AG04450 (cell line): Measurements from ENCODE around the gene FAM110D. TPM values are rescaled to one million over a fixed set of nuclear protein-coding genes. Genes with fewer than 3 reads are reported as not detected.

Experiments used
- CTCF ChIA-PET: fragments of 300-600, 350-600 bp; formaldehyde crosslinking; extraction: SDS; loops from one replicate; lab custom pipeline; 2022; ENCODE audit warnings: antibody characterized with exemption, inconsistent platforms; lab: Charles Lee
- POLR2A ChIA-PET: fragments of 350-600 bp; formaldehyde crosslinking; extraction: SDS; loops from one replicate; lab custom pipeline; 2021; ENCODE audit warnings: antibody characterized with exemption, inconsistent platforms; lab: Yijun Ruan, JAX
- DNase-seq: peaks from one replicate; pipeline ENCODE4 v3.0.0-alpha.2; 2011; ENCODE audit warnings: low read depth, low spot score
- H3K27ac ChIP-seq: one replicate; pipeline ENCODE4 v1.5.1; 2012; ENCODE audit warnings: low read depth, low read length, control low read depth
- H3K27me3 ChIP-seq: one replicate; pipeline ENCODE4 v1.6.0; 2012; ENCODE audit warnings: low read length; ENCODE audit not compliant: control insufficient read depth, insufficient read depth
- H3K4me3 ChIP-seq: 2 replicates; pipeline ENCODE4 v1.5.1; 2011; ENCODE audit warnings: mild to moderate bottlenecking, low read depth, low read length, control low read depth
- H3K9me3 ChIP-seq: 2 replicates; pipeline ENCODE4 v1.5.1; 2012; ENCODE audit warnings: low read length; ENCODE audit not compliant: control insufficient read depth, insufficient read depth
- CTCF ChIP-seq: IDR thresholded peaks from 2 replicates; pipeline ENCODE4 v1.5.1; 2011; ENCODE audit warnings: low read depth, low read length, control low read depth, inconsistent platforms
- polyA plus RNA-seq: library from polyadenylated mRNA; depleted of rRNA; stranded (reverse); fragments of >200 nt; gene quantifications from 2 replicates; pipeline ENCODE4 v1.2.3, GENCODE V29; 2011

Gene FAM110D
- polyA plus RNA-seq, 1 experiment, result not detected

- Histone ChIP-seq H3K4me3 (no peak overlapping the region), H3K9me3 (no peaks in the 10 kb centered on the region), H3K27ac (no peak overlapping the region), H3K27me3 (peaks cover 42% of the 10 kb centered on the region)
- ChIA-PET POLR2A (interaction anchor here (0.7 kb wide), 1 partner anchor 154 kb away, joined by 3 read pairs; no protein-coding TSS in a partner anchor), CTCF (interaction anchor here (1.0 to 5.1 kb wide), 5 partner anchors 10 to 119 kb away, joined by 3 to 32 read pairs (median 7); partner anchors contain the start of gene ZNF593)
- TF ChIP-seq CTCF, result no peak
- DNase-seq, result no peak
These were observed 3.3 kb upstream of the FAM110D start for GRCh38 chr1:26155370-26156284.

GRCh38 chr1:26156285-26157038 is 2.4 kb upstream of the FAM110D start:
- H3K27ac ChIP-seq, result no peak overlapping the region
- no peak for DNase-seq
- TF ChIP-seq CTCF, result no peak
- no peaks in the 10 kb centered on the region for H3K9me3 ChIP-seq
- ChIA-PET POLR2A (interaction anchor here (0.9 kb wide), 1 partner anchor 13 kb away, joined by 3 read pairs; the partner anchor contains the start of gene ZNF593), CTCF (interaction anchor here (0.9 to 5.1 kb wide), 5 partner anchors 9 to 120 kb away, joined by 3 to 32 read pairs (median 4); no protein-coding TSS in a partner anchor)
- peaks cover 40% of the 10 kb centered on the region for H3K27me3 ChIP-seq
- H3K4me3 ChIP-seq, result no peak overlapping the region

- ChIA-PET CTCF (interaction anchor here (1.1 to 5.1 kb wide), 2 partner anchors 11 to 13 kb away, joined by 3 to 32 read pairs; partner anchors contain the start of gene ZNF593), POLR2A (no interaction called here)
- H3K27me3 ChIP-seq, result peaks cover 45% of the 10 kb centered on the region
- H3K4me3 ChIP-seq, result no peak overlapping the region
- H3K9me3 ChIP-seq, result no peaks in the 10 kb centered on the region; the same call in 1 of the 2 replicates
- no peak overlapping the region for H3K27ac ChIP-seq
- TF ChIP-seq CTCF, result no peak
- DNase-seq, result no peak
These were observed 490 bp upstream of the FAM110D start for GRCh38 chr1:26158271-26158907.

- Histone ChIP-seq H3K4me3 (no peak overlapping the region), H3K9me3 (no peaks in the 10 kb centered on the region; the same call in 1 of the 2 replicates), H3K27ac (no peak overlapping the region), H3K27me3 (peaks cover 38% of the 10 kb centered on the region)
- POLR2A ChIA-PET, result no interaction called here
- TF ChIP-seq CTCF, result no peak
- CTCF ChIA-PET, result no interaction called here
- DNase-seq, result no peak
These were observed 812 bp downstream of the FAM110D start for GRCh38 chr1:26159743-26160039.
